UCSD-AML1 (cell line): Measurements from ENCODE around the gene LAMB3.

Experiments
- DNase-seq: peaks from one replicate; lab custom pipeline; 2025; ENCODE audit not compliant: unreplicated experiment; lab: John Stamatoyannopoulos, UW

LAMB3 gene

DNA sequence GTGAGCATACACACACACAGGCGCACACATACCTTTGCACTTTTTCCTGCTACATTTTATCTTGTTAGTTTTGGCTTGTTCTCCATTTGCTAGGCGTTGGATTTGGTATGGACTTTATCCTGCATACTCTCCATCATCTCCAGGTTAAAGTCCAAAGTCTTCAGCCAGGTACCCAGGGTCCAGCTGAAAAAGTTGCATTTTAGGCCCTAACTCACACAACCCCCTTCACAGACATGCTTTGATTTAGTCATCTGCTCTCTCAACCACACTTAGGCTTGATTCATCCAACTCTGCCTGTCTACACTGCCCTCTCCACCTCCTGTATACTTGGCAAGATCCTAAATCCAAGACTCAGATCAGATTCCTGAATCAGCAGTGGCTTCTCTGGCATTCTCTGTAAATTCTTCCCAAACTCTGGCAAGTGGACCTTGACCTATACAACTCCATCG lies 10.7 kb upstream of the LAMB3 start:
- no peak for DNase-seq

DNA sequence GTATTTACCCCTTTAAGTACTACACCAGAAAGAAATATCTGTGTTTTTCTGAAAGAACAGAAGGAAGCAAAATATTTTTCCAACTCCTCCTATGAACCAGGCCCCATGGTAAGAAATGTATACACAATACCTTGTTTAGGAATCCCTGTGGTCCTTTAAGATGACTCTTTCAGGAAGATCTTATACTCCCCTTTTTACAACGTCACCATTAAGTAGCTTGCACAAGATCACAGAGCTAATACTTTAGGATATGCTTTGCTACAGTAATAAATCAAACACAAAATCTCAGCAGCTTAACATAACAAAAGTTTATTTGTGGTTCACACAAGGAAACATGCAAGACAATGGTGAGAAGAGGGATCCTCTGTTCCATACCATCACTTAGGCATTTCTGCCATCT lies 8.8 kb upstream of the LAMB3 start:
- no peak for DNase-seq

DNA sequence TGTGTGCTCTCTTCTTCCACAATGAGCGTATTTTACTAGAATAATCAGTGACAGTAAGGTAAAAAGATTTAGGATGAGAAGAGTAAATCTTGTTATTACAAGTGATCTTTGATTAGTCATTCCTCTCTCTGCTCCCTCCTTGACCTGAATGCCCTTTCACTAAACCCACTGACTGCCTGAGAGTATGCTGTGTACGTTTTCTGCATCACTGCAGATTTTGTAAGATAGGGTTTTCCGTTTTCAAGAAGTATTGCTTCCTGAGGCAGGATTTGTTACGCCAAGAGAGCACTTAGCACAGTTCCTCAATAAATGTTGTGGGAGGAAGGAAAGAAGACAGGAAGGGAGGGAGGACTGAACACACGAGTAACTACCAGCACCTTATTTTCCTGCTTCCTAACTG lies 7.7 kb upstream of the LAMB3 start:
- no peak for DNase-seq

DNA sequence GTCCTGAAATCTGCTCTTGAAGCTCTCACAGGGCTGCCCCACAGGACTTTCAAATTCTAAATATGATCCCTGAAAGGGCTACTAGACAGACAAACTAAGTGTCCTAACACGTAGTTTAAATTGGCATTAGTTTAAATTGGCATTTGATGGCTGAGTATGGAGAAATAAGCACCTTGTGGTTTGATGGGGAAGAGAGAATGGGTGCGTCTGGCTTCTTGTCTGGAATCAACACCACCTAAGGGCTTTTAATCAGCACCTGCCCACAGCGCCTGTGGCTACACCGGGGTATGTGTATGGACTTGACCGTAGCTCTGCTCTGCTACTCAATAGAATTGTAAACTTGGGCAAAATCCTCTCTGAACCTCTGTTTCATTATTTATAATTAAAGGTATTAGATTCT lies 5.7 kb upstream of the LAMB3 start:
- DNase-seq: no peak

DNA sequence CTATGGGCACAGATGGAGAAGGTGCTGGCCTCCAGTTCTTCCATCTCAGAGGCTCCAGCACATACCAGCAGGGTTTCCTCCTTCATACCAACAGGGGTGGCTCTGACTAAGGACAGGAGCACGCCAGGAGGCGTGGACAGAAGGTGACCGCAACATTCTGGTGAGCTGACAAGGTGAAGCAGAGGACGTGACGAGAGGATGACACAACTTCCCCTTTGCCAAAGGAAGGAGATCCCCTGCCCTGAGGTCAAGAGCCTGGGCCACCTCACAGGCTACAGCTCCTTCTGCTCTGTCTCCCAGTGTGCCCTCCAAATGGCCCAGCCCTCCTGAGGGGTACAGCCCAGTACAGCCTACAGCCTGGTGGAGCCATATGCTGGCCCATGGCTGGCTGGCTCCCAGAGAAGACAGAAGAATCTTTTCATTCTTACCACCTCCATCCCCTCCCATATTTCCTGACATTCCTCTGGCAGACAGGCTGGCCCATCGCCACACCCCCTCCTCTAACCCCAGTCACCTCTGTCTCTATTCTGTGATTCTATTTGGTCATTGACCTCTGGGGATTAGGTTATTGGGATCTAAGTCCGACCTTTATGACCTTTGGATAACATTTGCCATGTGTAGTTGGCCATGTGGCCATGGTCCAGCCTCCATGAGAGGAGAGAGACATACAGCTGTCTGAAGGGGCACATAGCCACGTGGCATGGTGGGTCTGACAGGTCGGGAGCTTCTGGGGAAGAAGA lies 5.1 kb upstream of the LAMB3 start:
- no peak for DNase-seq

DNA sequence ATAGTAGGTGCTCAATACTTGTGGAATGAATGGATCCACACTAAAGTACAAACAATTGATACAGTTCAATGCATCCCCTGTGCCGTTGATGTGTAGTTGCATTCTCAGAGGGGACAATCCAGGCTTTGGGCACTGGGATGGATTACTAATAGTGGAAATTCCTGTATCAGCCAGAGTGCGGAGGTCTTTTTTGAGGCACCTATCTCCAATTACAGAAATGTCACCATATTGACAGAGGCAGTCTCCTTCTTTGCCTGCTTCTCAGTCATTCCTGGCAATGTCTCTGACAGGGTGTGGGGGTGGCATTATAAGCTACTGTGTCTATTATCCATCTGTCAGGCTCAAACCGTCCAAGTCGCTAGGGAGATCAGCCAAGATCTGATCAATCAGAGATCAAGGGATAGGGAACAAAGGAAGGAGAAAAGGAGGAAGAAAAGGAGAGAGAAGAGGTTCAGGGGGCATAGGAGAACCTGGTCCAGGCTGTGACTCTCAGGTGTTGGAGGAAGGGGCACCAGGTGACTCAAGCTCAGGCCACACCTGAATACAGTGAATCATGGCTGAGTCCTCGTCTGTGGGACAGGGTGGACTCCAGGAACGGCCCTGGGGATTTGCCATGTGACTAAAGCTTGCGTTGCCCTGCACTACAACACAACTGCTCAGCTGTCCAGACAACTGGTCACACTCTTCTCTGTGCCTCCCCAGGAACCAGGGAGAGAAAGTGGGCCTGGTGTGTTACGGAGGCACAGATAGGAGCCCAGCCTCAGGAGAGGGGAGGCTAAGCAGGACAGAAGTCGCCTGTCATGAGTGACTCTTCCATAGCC lies 3.4 kb upstream of the LAMB3 start:
- no peak for DNase-seq

GRCh38 chr1:209653915-209654351 lies 1.7 kb upstream of the LAMB3 start:
- DNase-seq: no peak

- peak; percentile 23 for DNase-seq
Observed at GRCh38 chr1:209652873-209653401, 712 bp upstream of the LAMB3 start.

DNA sequence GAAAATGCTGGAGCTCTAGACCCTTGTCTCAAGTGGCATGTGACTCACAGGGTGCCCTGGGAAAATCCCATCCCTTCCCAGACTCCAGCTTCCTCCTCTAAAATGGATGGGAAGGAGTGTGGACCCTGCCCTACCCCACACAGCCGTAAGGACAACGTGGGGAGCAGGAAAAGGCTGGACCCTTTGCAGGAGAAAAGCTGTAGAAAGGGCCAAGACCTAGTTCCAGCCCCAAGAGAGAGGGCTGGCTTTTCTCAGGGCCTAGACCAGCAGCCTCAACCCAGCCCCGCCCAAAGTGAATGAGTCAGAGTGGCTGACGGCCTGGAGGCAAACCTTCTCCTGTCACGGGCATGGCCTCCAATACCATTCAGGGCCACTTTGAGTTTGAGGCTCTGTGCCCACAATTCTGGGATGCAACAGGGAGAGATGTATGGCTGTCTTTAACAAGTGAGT lies 1.1 kb downstream of the LAMB3 start:
- DNase-seq: peak; percentile 62

DNA sequence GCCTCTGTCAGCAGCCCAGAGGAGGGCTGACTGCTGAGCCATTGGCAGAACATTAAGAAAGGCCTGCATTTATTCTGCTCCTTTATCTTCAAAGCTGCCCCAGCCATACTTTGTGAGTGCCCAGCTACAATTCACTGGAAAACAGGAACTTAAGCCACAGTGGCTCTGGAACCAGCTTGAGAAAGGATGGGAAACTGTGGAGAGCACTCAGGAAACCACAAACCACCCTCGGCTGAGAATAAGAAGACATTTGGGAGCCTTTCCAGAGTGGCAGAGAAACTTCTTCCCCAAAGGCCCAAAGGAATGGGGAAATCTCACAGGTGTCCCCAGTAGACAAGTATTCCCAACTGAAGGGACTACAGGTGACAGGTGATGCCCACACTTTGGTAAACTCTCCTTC lies 1.8 kb downstream of the LAMB3 start:
- DNase-seq: peak; percentile 51

DNA sequence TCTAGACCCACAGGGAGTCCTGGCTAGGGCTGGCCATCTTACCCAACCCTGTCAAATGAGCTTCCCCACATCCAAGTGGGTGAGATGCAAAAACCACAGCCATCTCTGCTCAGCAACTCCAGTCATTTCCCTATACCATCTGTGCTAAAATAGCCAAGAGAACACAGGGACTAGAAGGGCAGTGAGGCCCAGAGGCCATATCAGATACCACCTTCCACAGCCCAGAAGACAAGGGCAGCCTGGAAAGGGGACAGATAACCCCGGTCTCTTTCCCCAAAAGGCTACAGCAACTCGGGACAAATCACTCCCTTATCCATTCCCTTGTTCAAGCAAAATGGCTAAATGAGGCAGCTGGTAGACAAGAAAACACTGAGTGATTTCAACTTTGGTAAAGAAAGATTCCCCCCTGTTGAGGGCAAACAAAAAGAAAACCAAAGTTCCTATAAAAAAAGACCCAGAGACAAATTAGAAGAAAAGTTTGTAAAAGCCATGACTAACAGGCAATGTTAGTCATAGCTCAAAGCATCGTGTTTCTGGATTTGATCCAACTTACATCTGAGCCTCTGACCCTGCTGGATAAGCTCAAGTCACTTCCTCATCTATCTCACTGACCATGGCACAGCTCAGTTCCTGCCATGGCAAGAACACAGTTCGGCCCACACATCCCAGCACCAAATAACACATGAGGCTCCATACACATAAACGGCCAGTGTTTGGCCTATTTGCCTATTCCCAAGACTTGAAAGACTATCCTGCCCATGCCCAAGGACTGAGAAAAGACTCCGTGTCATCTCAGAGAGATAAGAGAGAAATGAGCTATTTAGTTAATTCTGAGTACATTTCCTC lies 3.1 kb downstream of the LAMB3 start:
- peak; percentile 32 for DNase-seq

- no peak for DNase-seq
Observed at GRCh38 chr1:209648346-209648745, 3.9 kb downstream of the LAMB3 start.

- DNase-seq: no peak
Observed at GRCh38 chr1:209647156-209647555, 5.1 kb downstream of the LAMB3 start.

DNA sequence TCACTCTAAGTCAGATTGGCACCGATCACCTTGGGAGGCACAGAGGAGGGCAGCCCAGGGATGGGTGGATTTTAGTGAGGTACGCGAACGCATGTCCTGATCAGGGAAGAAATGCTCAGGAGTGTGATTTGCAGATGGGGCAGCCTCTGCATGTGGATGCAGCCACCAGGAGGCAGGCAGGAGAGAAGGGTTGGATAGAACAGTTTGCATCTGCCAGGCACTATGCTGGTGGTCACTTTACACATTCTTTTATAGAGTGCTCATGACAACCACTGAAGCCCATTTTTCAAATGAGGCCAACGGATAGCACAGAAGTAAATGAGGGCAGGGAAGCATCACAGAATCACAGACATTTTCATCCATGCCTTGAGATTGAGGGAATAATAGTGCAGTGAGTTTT lies 5.7 kb downstream of the LAMB3 start:
- DNase-seq: no peak

DNA sequence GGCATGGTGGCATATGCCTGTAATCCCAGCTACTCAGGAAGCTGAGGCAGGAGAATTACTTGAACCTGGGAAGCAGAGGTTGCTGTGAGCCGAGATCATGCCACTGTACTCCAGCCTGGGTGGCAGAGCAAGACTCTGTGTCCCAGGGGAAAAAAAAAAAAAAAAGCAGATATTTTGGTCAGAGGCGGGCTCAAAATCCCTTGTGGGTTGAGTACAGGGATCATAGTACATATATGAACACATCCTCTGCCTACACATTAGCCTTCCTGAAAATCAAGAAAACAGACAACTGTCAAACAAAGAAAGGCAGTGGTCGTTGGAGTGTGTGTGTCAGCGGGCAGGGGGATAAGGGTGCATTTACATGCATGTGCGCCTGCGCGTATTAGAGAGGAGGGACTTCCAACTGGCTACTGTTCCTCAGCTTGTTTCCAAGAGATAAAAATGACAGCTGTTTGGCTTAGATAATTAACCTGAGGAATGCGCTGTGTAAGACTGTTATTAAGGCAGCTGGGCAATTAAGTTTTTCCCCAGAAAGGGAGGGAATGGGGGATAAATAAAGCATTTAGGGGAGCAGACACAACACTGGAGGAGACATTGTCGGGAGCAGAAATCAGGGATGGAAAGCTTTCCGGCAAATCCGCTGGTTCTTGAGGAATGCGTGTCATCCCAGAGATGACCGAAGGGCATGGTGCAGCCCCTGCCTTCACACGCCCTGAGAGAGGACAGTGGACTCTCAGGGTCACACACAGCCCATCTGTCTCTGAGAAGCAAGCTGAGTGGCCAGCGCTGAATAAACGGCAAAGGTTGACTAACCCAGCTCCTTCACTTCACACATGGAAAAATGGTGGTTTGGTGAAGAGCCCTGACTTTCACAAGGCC lies 6.4 kb downstream of the LAMB3 start:
- no peak for DNase-seq

DNA sequence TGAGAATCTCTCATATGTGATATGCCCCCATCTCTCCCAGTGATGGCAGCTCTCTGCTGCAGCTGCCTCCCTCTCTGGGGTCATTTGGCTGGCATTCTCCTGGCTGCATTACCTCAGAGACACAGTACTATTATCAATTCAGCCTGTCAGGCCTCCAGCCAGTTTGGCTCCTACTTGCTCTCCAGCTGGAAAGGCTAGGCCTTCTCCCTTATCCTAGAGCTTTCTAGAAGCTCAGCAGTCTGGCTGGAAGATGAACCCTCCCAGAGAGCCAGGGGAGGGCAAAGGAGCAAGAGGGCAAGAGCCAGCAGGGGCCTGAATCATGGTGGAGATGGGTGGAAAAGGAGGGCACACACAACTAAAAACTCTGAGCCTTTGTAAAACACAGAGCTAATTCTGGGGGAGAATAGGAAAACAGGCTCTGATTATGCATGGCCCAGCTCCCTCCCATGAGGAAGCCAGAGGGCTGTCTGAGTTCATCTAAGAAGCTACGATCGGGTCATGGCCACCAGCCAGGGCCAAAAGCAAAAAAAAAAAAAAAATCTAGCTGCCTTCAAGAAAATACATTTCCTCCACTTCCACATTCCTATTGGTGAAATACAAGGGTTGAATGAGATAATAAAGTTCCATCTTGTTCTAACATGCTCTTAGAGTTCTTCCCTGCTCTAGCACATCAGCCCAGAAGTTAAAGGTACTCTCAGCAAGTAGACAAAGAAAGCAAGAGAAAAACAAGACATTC lies 8.8 kb downstream of the LAMB3 start:
- no peak for DNase-seq

GRCh38 chr1:209642816-209643215 lies 9.4 kb downstream of the LAMB3 start:
- DNase-seq: no peak

DNA sequence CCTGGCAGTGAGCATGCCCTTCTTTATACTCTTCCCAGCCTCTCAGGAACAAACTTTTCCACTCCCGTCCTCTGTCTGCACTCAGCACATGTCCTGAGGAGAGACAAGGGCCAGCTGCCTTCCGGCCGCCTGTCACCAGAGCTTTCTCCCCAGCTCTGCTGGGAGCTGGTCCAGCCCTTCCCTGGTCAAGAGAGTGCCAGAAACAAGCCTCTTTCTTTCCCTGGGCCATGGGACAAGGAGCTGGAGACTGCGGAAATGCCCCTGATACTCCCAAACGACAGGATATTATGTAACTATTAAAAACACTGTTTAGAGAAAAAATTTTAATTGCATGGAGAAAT lies 10.4 kb downstream of the LAMB3 start:
- no peak for DNase-seq

GRCh38 chr1:209635850-209636249 lies 16.4 kb downstream of the LAMB3 start:
- no peak for DNase-seq
